ENCODE data around the gene AMPD2.
"Not testable (repeated sequence)": the region's sequence is repeated elsewhere in the genome, so short reads cannot be mapped to it uniquely, and the experiment has no call there.

Gene AMPD2

GRCh38 chr1:109649491-109649914 is 29.9 kb downstream of the AMPD2 start:
- DNase-seq (ENCODE audit: low read depth in 2 of 2), result no peak

- DNase-seq (ENCODE audit: low read depth in 2 of 2), result no peak
These were observed 31.0 kb downstream of the AMPD2 start for GRCh38 chr1:109650609-109651008.

- no peak for DNase-seq (ENCODE audit: low read depth in 2 of 2)
These were observed 32.8 kb downstream of the AMPD2 start for GRCh38 chr1:109652402-109652801.

GRCh38 chr1:109653306-109653705 is 33.7 kb downstream of the AMPD2 start:
- DNase-seq (ENCODE audit: low read depth in 2 of 2), result no peak

GRCh38 chr1:109654519-109654918 is 34.9 kb downstream of the AMPD2 start:
- DNase-seq (ENCODE audit: low read depth in 2 of 2), result no peak

GRCh38 chr1:109655615-109656519 is 36.2 kb downstream of the AMPD2 start, which contains the start of gene GSTM4:
Gene GSTM4 (plus strand): TSS chr1:109656099. CDS start chr1:109656390, 291 bp downstream.
- peak; percentile 31 to 72 for DNase-seq (ENCODE audit: low read depth in 2 of 2)

GRCh38 chr1:109657395-109657794 is 37.8 kb downstream of the AMPD2 start:
- DNase-seq (ENCODE audit: low read depth in 2 of 2), result no peak

GRCh38 chr1:109657970-109658369 is 38.3 kb downstream of the AMPD2 start:
- no peak for DNase-seq (ENCODE audit: low read depth in 2 of 2)

- no peak for DNase-seq (ENCODE audit: low read depth in 2 of 2)
These were observed 39.0 kb downstream of the AMPD2 start for GRCh38 chr1:109658533-109659042.

- no peak for DNase-seq (ENCODE audit: low read depth in 2 of 2)
These were observed 39.5 kb downstream of the AMPD2 start for GRCh38 chr1:109659145-109659544.

GRCh38 chr1:109659997-109660690 is 40.5 kb downstream of the AMPD2 start:
- DNase-seq (ENCODE audit: low read depth in 2 of 2), result no peak

GRCh38 chr1:109660691-109661026 is 41.0 kb downstream of the AMPD2 start:
- DNase-seq (ENCODE audit: low read depth in 2 of 2), result not testable (repeated sequence)

- DNase-seq (ENCODE audit: low read depth in 2 of 2), result no peak
These were observed 41.8 kb downstream of the AMPD2 start for GRCh38 chr1:109661391-109661790.

- DNase-seq (ENCODE audit: low read depth in 2 of 2), result no peak
These were observed 45.0 kb downstream of the AMPD2 start for GRCh38 chr1:109664671-109665070.

GRCh38 chr1:109667452-109668122 is 48.0 kb downstream of the AMPD2 start, which contains the start of gene GSTM2:
Gene GSTM2 (plus strand): TSS chr1:109668057. CDS start chr1:109668116, 59 bp downstream.
- peak; percentile 65 to 87 for DNase-seq (ENCODE audit: low read depth in 2 of 2)

- DNase-seq (ENCODE audit: low read depth in 2 of 2), result no peak
These were observed 48.6 kb downstream of the AMPD2 start for GRCh38 chr1:109668123-109668775.

GRCh38 chr1:109669246-109669948 is 49.8 kb downstream of the AMPD2 start:
- DNase-seq (ENCODE audit: low read depth in 2 of 2), result no peak

- not testable (repeated sequence) for DNase-seq (ENCODE audit: low read depth in 2 of 2)
These were observed 50.3 kb downstream of the AMPD2 start for GRCh38 chr1:109669949-109670302.

GRCh38 chr1:109671067-109671466 is 51.4 kb downstream of the AMPD2 start:
- DNase-seq (ENCODE audit: low read depth in 2 of 2), result no peak

GRCh38 chr1:109673861-109674260 is 54.2 kb downstream of the AMPD2 start:
- not testable (repeated sequence) for DNase-seq (ENCODE audit: low read depth in 2 of 2)
